GM21717 (cell line): Measurements from ENCODE around the gene KDM6B.
A peak's percentile ranks its signal among the peaks of the same experiment; 100 is the strongest.
"Not testable (repeated sequence)": the region's sequence is repeated elsewhere in the genome, so short reads cannot be mapped to it uniquely, and the experiment has no call there.

Experiments
- ATAC-seq: cut with Tn5 transposase; IDR thresholded peaks from one replicate; pipeline ENCODE4 v1.9.1; 2021; ENCODE audit warnings: mild to moderate bottlenecking, moderate library complexity; ENCODE audit not compliant: unreplicated experiment

The KDM6B gene

GRCh38 chr17:7851438-7852261, 17.6 kb downstream of the KDM6B start:
- peak; percentile 51 for ATAC-seq

- no peak for ATAC-seq
Observed at GRCh38 chr17:7852262-7852670, 18.2 kb downstream of the KDM6B start.

GRCh38 chr17:7852919-7853690, 19.1 kb downstream of the KDM6B start:
- no peak for ATAC-seq

- ATAC-seq: no peak
Observed at GRCh38 chr17:7853691-7854038, 19.6 kb downstream of the KDM6B start.

- no peak for ATAC-seq
Observed at GRCh38 chr17:7854078-7854777, 20.2 kb downstream of the KDM6B start.

- no peak for ATAC-seq
Observed at GRCh38 chr17:7854851-7855659, 21.0 kb downstream of the KDM6B start, which contains the start of gene TMEM88. TSS of gene TMEM88 (plus strand) at chr17:7855066. CDS start at chr17:7855075, 9 bp downstream.

GRCh38 chr17:7855660-7856010, 21.6 kb downstream of the KDM6B start:
- no peak for ATAC-seq

- no peak for ATAC-seq
Observed at GRCh38 chr17:7856011-7856810, 22.2 kb downstream of the KDM6B start.

- peak; percentile 57 for ATAC-seq
Observed at GRCh38 chr17:7856811-7857712, 23.0 kb downstream of the KDM6B start, which contains the start of gene NAA38. TSS of gene NAA38 (minus strand) at chr17:7857559. CDS start at chr17:7857463, 96 bp downstream.

- peak; percentile 31 for ATAC-seq
Observed at GRCh38 chr17:7857713-7858521, 23.9 kb downstream of the KDM6B start, which contains the start of gene CYB5D1. TSS of gene CYB5D1 (plus strand) at chr17:7858003. CDS start at chr17:7858135, 132 bp downstream.

- ATAC-seq: no peak
Observed at GRCh38 chr17:7858522-7858810, 24.4 kb downstream of the KDM6B start.

GRCh38 chr17:7859028-7859427, 25.0 kb downstream of the KDM6B start:
- no peak for ATAC-seq

- no peak for ATAC-seq
Observed at GRCh38 chr17:7862692-7863437, 28.8 kb downstream of the KDM6B start.

GRCh38 chr17:7864384-7864783, 30.4 kb downstream of the KDM6B start:
- ATAC-seq: not testable (repeated sequence)

GRCh38 chr17:7864995-7865650, 31.1 kb downstream of the KDM6B start:
- no peak for ATAC-seq

- ATAC-seq: no peak
Observed at GRCh38 chr17:7867881-7868329, 33.9 kb downstream of the KDM6B start.

- ATAC-seq: no peak
Observed at GRCh38 chr17:7873051-7873450, 39.0 kb downstream of the KDM6B start.
